HG03575 (cell line): ENCODE results near the gene DNAH11.
"Not testable (repeated sequence)": the region's sequence is repeated elsewhere in the genome, so short reads cannot be mapped to it uniquely, and the experiment has no call there.

ENCODE experiments used
- ATAC-seq: cut with Tn5 transposase; IDR thresholded peaks from one replicate; pipeline ENCODE4 v1.9.1; 2021; ENCODE audit not compliant: unreplicated experiment, insufficient number of reproducible peaks, low FRiP score; ENCODE audit errors: extremely low read depth

Gene DNAH11

GRCh38 chr7:21829731-21830130, 286.9 kb downstream of the DNAH11 start:
- ATAC-seq, result no peak

GRCh38 chr7:21844742-21845141, 301.9 kb downstream of the DNAH11 start:
- no peak for ATAC-seq

- no peak for ATAC-seq
Observed at GRCh38 chr7:21850531-21851285, 307.9 kb downstream of the DNAH11 start.

- ATAC-seq, result no peak
Observed at GRCh38 chr7:21851559-21851967, 308.7 kb downstream of the DNAH11 start.

- ATAC-seq, result not testable (repeated sequence)
Observed at GRCh38 chr7:21865631-21866204, 322.9 kb downstream of the DNAH11 start.

- no peak for ATAC-seq
Observed at GRCh38 chr7:21866731-21867130, 323.9 kb downstream of the DNAH11 start.

- ATAC-seq, result no peak
Observed at GRCh38 chr7:21867226-21867625, 324.4 kb downstream of the DNAH11 start.

GRCh38 chr7:21867816-21868575, 325.2 kb downstream of the DNAH11 start:
- ATAC-seq, result no peak

- ATAC-seq, result no peak
Observed at GRCh38 chr7:21868576-21868850, 325.7 kb downstream of the DNAH11 start.

GRCh38 chr7:21869785-21870402, 327.1 kb downstream of the DNAH11 start:
- no peak for ATAC-seq

GRCh38 chr7:21883069-21883468, 340.2 kb downstream of the DNAH11 start:
- ATAC-seq, result no peak

GRCh38 chr7:21883501-21883900, 340.7 kb downstream of the DNAH11 start:
- not testable (repeated sequence) for ATAC-seq

GRCh38 chr7:21884496-21884895, 341.7 kb downstream of the DNAH11 start:
- ATAC-seq, result no peak

- ATAC-seq, result no peak
Observed at GRCh38 chr7:21886396-21886795, 343.6 kb downstream of the DNAH11 start.

GRCh38 chr7:21887353-21887752, 344.5 kb downstream of the DNAH11 start:
- ATAC-seq, result no peak

- ATAC-seq, result no peak
Observed at GRCh38 chr7:21887779-21888178, 344.9 kb downstream of the DNAH11 start.

GRCh38 chr7:21891291-21891690, 348.5 kb downstream of the DNAH11 start:
- no peak for ATAC-seq

- no peak for ATAC-seq
Observed at GRCh38 chr7:21893401-21893800, 350.6 kb downstream of the DNAH11 start.

GRCh38 chr7:21898265-21898930, 355.6 kb downstream of the DNAH11 start:
- peak; percentile 97 for ATAC-seq
